ENCODE data around the gene CPXM2.

The CPXM2 gene

GRCh38 chr10:123891144-123892071 is at the start of gene CPXM2:
CPXM2 (minus strand) TSS chr10:123891807; CDS start chr10:123891659, 148 bp downstream.
- H3K4me3 ChIP-seq (ENCODE audit: low read length): peak within 1 kb of the TSS; percentile 15
- DNase-seq (ENCODE audit: low read depth): no peak
- TF ChIP-seq CTCF (conservative IDR thresholded peaks at IDR 0.05; ENCODE audit: low read depth, low read length): no peak

GRCh38 chr10:123939591-123939990 is 48.0 kb upstream of the CPXM2 start:
- H3K4me3 ChIP-seq (ENCODE audit: low read length): no peak overlapping the region
- no peak for DNase-seq (ENCODE audit: low read depth)
- no peak for TF ChIP-seq CTCF (conservative IDR thresholded peaks at IDR 0.05; ENCODE audit: low read depth, low read length)

GRCh38 chr10:123938890-123939289 is 47.3 kb upstream of the CPXM2 start:
- H3K4me3 ChIP-seq (ENCODE audit: low read length): no peak overlapping the region
- no peak for DNase-seq (ENCODE audit: low read depth)
- TF ChIP-seq CTCF (conservative IDR thresholded peaks at IDR 0.05; ENCODE audit: low read depth, low read length): no peak

- no peak for TF ChIP-seq CTCF (conservative IDR thresholded peaks at IDR 0.05; ENCODE audit: low read depth, low read length)
- DNase-seq (ENCODE audit: low read depth): no peak
- H3K4me3 ChIP-seq (ENCODE audit: low read length): no peak overlapping the region
Measured at GRCh38 chr10:123936426-123936825, 44.8 kb upstream of the CPXM2 start.

GRCh38 chr10:123935680-123936079 is 44.1 kb upstream of the CPXM2 start:
- no peak overlapping the region for H3K4me3 ChIP-seq (ENCODE audit: low read length)
- TF ChIP-seq CTCF (conservative IDR thresholded peaks at IDR 0.05; ENCODE audit: low read depth, low read length): no peak
- no peak for DNase-seq (ENCODE audit: low read depth)

- DNase-seq (ENCODE audit: low read depth): no peak
- no peak overlapping the region for H3K4me3 ChIP-seq (ENCODE audit: low read length)
- no peak for TF ChIP-seq CTCF (conservative IDR thresholded peaks at IDR 0.05; ENCODE audit: low read depth, low read length)
Measured at GRCh38 chr10:123934846-123935245, 43.2 kb upstream of the CPXM2 start.

Measured in retinal pigment epithelial cell (primary cell).